ENCODE data around the gene KRTAP3-1. TPM values are rescaled to one million over a fixed set of nuclear protein-coding genes. Genes with fewer than 3 reads are reported as not detected.

KRTAP3-1 gene
- total RNA-seq, 1 experiment from 2014 or later, result 0.71 TPM

- DNase-seq (ENCODE audit: low read depth), result no peak
Measured at GRCh38 chr17:40978575-40979151, 30.3 kb downstream of the KRTAP3-1 start.

- DNase-seq (ENCODE audit: low read depth), result no peak
Measured at GRCh38 chr17:40975516-40975915, 33.4 kb downstream of the KRTAP3-1 start.

GRCh38 chr17:40974366-40974765 lies 34.6 kb downstream of the KRTAP3-1 start:
- no peak for DNase-seq (ENCODE audit: low read depth)

- no peak for DNase-seq (ENCODE audit: low read depth)
Measured at GRCh38 chr17:40967582-40967981, 41.3 kb downstream of the KRTAP3-1 start.

- DNase-seq (ENCODE audit: low read depth), result no peak
Measured at GRCh38 chr17:40966848-40967247, 42.1 kb downstream of the KRTAP3-1 start, which contains the start of gene KRT39. Gene KRT39 (minus strand): TSS chr17:40966948. CDS start chr17:40966856, 92 bp downstream.

GRCh38 chr17:40963838-40964237 lies 45.1 kb downstream of the KRTAP3-1 start:
- peak; percentile 22 for DNase-seq (ENCODE audit: low read depth)

- DNase-seq (ENCODE audit: low read depth), result no peak
Measured at GRCh38 chr17:40962059-40962561, 46.8 kb downstream of the KRTAP3-1 start.

- no peak for DNase-seq (ENCODE audit: low read depth)
Measured at GRCh38 chr17:40961591-40961990, 47.3 kb downstream of the KRTAP3-1 start.

- no peak for DNase-seq (ENCODE audit: low read depth)
Measured at GRCh38 chr17:40960144-40960543, 48.8 kb downstream of the KRTAP3-1 start.

Other genes with a start within 250 kb of the KRTAP3-1 start
- gene KRT26, start 236.9 kb downstream of the KRTAP3-1 start, total RNA-seq (2014; rRNA removed; shearing (Covaris generic)), result not detected in 2 replicates
- gene KRT27, start 226.6 kb downstream of the KRTAP3-1 start, total RNA-seq (2014; rRNA removed; shearing (Covaris generic)), result not detected in 2 replicates
- gene KRT28, start 209.2 kb downstream of the KRTAP3-1 start, total RNA-seq (2014; rRNA removed; shearing (Covaris generic)), result not detected in 2 replicates
- 42.0 and 66.9 TPM in 2 replicates for gene KRT10, start 186.5 kb downstream of the KRTAP3-1 start, total RNA-seq (2014; rRNA removed; shearing (Covaris generic))
- gene KRT12, start 141.9 kb downstream of the KRTAP3-1 start, total RNA-seq (2014; rRNA removed; shearing (Covaris generic)), result not detected in 2 replicates
- gene KRT20, start 123.9 kb downstream of the KRTAP3-1 start, total RNA-seq (2014; rRNA removed; shearing (Covaris generic)), result 0.17 TPM in 1 of 2 replicates, not detected in the other
- gene KRT23, start 71.5 kb downstream of the KRTAP3-1 start, total RNA-seq (2014; rRNA removed; shearing (Covaris generic)), result not detected in 2 replicates
- 0.20 TPM in 1 of 2 replicates, not detected in the other for gene KRT39, start 42.2 kb downstream of the KRTAP3-1 start, total RNA-seq (2014; rRNA removed; shearing (Covaris generic))
- gene KRT40, start 24.8 kb downstream of the KRTAP3-1 start, total RNA-seq (2014; rRNA removed; shearing (Covaris generic)), result not detected in 2 replicates
- 0.22 TPM in 1 of 2 replicates, not detected in the other for gene KRTAP3-3, start 15.0 kb downstream of the KRTAP3-1 start, total RNA-seq (2014; rRNA removed; shearing (Covaris generic))
- not detected in 2 replicates for gene KRTAP3-2, start 9.2 kb downstream of the KRTAP3-1 start, total RNA-seq (2014; rRNA removed; shearing (Covaris generic))
- 3.2 and 5.7 TPM in 2 replicates for gene KRTAP1-5, start 18.1 kb upstream of the KRTAP3-1 start, total RNA-seq (2014; rRNA removed; shearing (Covaris generic))
- gene KRTAP1-4, start 21.1 kb upstream of the KRTAP3-1 start, total RNA-seq (2014; rRNA removed; shearing (Covaris generic)), result not detected in 2 replicates
- not detected in 2 replicates for gene KRTAP1-3, start 25.7 kb upstream of the KRTAP3-1 start, total RNA-seq (2014; rRNA removed; shearing (Covaris generic))
- gene KRTAP1-1, start 32.3 kb upstream of the KRTAP3-1 start, total RNA-seq (2014; rRNA removed; shearing (Covaris generic)), result not detected in 2 replicates
- gene KRTAP2-1, start 38.2 kb upstream of the KRTAP3-1 start, total RNA-seq (2014; rRNA removed; shearing (Covaris generic)), result not detected in 2 replicates
- gene KRTAP2-2, start 46.1 kb upstream of the KRTAP3-1 start, total RNA-seq (2014; rRNA removed; shearing (Covaris generic)), result not detected in 2 replicates
- 0.34 and 3.2 TPM in 2 replicates for gene KRTAP2-3, start 51.0 kb upstream of the KRTAP3-1 start, total RNA-seq (2014; rRNA removed; shearing (Covaris generic))
- gene KRTAP2-4, start 56.8 kb upstream of the KRTAP3-1 start, total RNA-seq (2014; rRNA removed; shearing (Covaris generic)), result not detected in 2 replicates
- gene KRTAP4-7, start 75.0 kb upstream of the KRTAP3-1 start, total RNA-seq (2014; rRNA removed; shearing (Covaris generic)), result not detected in 2 replicates
- gene KRTAP4-8, start 89.0 kb upstream of the KRTAP3-1 start, total RNA-seq (2014; rRNA removed; shearing (Covaris generic)), result 0.10 TPM in 1 of 2 replicates, not detected in the other
- gene KRTAP4-16, start 93.1 kb upstream of the KRTAP3-1 start, total RNA-seq (2014; rRNA removed; shearing (Covaris generic)), result not detected in 2 replicates
- not detected in 2 replicates for gene KRTAP4-9, start 96.3 kb upstream of the KRTAP3-1 start, total RNA-seq (2014; rRNA removed; shearing (Covaris generic))
- not detected in 2 replicates for gene KRTAP4-11, start 109.2 kb upstream of the KRTAP3-1 start, total RNA-seq (2014; rRNA removed; shearing (Covaris generic))
- gene KRTAP4-12, start 115.1 kb upstream of the KRTAP3-1 start, total RNA-seq (2014; rRNA removed; shearing (Covaris generic)), result not detected in 2 replicates
- gene KRTAP4-6, start 131.4 kb upstream of the KRTAP3-1 start, total RNA-seq (2014; rRNA removed; shearing (Covaris generic)), result not detected in 2 replicates
- not detected in 2 replicates for gene KRTAP4-5, start 140.7 kb upstream of the KRTAP3-1 start, total RNA-seq (2014; rRNA removed; shearing (Covaris generic))
- gene KRTAP4-4, start 151.6 kb upstream of the KRTAP3-1 start, total RNA-seq (2014; rRNA removed; shearing (Covaris generic)), result not detected in 2 replicates
- not detected in 2 replicates for gene KRTAP4-3, start 159.1 kb upstream of the KRTAP3-1 start, total RNA-seq (2014; rRNA removed; shearing (Covaris generic))
- not detected in 2 replicates for gene KRTAP4-2, start 169.1 kb upstream of the KRTAP3-1 start, total RNA-seq (2014; rRNA removed; shearing (Covaris generic))
- gene KRTAP4-1, start 175.8 kb upstream of the KRTAP3-1 start, total RNA-seq (2014; rRNA removed; shearing (Covaris generic)), result not detected in 2 replicates
- gene KRTAP9-1, start 180.8 kb upstream of the KRTAP3-1 start, total RNA-seq (2014; rRNA removed; shearing (Covaris generic)), result not detected in 2 replicates
- gene KRTAP9-2, start 217.5 kb upstream of the KRTAP3-1 start, total RNA-seq (2014; rRNA removed; shearing (Covaris generic)), result not detected in 2 replicates
- not detected in 2 replicates for gene KRTAP9-3, start 223.3 kb upstream of the KRTAP3-1 start, total RNA-seq (2014; rRNA removed; shearing (Covaris generic))
- not detected in 2 replicates for gene KRTAP9-8, start 228.9 kb upstream of the KRTAP3-1 start, total RNA-seq (2014; rRNA removed; shearing (Covaris generic))
- not detected in 2 replicates for gene KRTAP9-4, start 240.6 kb upstream of the KRTAP3-1 start, total RNA-seq (2014; rRNA removed; shearing (Covaris generic))
- not detected in 2 replicates for gene KRTAP9-9, start 246.3 kb upstream of the KRTAP3-1 start, total RNA-seq (2014; rRNA removed; shearing (Covaris generic))

All from M059J (cell line).